HG02852 (cell line): Measurements from ENCODE around the gene FAM90A1.
"Not testable (repeated sequence)": the region's sequence is repeated elsewhere in the genome, so short reads cannot be mapped to it uniquely, and the experiment has no call there.

Experiments
- ATAC-seq: cut with Tn5 transposase; IDR thresholded peaks from one replicate; pipeline ENCODE4 v1.9.1; 2021; ENCODE audit warnings: mild to moderate bottlenecking, moderate library complexity; ENCODE audit not compliant: unreplicated experiment

Gene FAM90A1

GRCh38 chr12:8172911-8173310 is 54.5 kb downstream of the FAM90A1 start:
- not testable (repeated sequence) for ATAC-seq
